ENCODE results near the gene PITPNC1.
"Not testable (repeated sequence)": the region's sequence is repeated elsewhere in the genome, so short reads cannot be mapped to it uniquely, and the experiment has no call there.

PITPNC1 gene

DNA sequence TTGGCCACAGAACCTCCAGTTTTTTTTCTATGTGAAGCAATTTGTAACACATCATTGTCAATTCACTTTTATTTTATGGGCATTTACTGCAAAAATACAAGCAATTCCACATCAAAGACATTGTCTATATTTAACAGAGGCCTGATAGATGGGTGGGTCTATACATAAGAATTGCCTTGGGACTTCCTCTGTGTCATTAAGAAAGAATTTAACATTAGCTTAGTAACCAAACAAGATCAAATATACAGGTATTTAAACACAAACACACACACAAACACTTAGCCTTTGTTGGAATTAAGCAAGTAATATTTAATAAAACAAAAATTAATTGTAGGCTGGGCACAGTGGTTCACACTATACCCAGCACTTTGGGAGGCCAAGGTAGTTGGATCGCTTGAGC is 4.3 kb upstream of the PITPNC1 start:
- FAIRE-seq: no peak

DNA sequence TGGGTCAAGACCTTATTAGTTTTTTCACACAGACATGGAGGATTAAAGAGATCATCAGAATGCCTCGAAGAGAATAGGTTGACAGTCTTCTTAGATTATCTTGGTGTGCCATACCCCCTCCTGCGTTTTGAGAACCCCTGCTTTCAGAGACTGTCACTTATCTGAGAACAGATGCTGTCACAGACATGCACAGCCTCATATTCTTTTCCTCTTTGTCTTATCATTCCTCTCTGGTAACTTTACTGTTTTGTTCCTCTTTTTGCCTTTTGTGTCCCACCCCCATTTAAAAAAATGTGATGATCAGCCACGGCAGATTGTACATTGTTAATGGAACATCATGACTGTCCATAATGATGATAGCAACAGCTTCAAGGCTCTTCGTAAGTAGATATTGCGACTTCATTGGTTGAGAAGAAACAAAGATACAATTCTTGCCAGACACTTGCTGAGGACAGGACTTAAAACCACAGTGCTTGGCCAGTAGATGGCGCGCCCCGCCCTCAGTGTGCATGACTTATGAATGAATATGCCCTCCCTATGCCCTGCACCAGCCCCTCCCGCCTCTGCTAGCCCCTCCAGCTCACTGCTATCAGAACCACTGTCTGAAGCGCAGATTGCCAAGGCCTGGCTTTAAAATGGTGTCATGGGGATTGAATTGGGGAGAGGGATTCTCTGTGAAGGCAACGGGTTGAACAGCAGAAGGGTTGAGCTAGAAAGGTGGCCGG is 2.6 kb upstream of the PITPNC1 start:
- FAIRE-seq: no peak

- FAIRE-seq: no peak
Measured at GRCh38 chr17:67375054-67375427, 2.0 kb upstream of the PITPNC1 start.

GRCh38 chr17:67375716-67376115 is 1.4 kb upstream of the PITPNC1 start:
- no peak for FAIRE-seq

GRCh38 chr17:67376415-67376736 is 705 bp upstream of the PITPNC1 start:
- no peak for FAIRE-seq

GRCh38 chr17:67377488-67378453 is 690 bp downstream of the PITPNC1 start:
- no peak for FAIRE-seq

GRCh38 chr17:67378454-67379250 is 1.6 kb downstream of the PITPNC1 start:
- no peak for FAIRE-seq

- no peak for FAIRE-seq
Measured at GRCh38 chr17:67379251-67379630, 2.2 kb downstream of the PITPNC1 start.

GRCh38 chr17:67381929-67382257 is 4.8 kb downstream of the PITPNC1 start:
- FAIRE-seq: no peak

DNA sequence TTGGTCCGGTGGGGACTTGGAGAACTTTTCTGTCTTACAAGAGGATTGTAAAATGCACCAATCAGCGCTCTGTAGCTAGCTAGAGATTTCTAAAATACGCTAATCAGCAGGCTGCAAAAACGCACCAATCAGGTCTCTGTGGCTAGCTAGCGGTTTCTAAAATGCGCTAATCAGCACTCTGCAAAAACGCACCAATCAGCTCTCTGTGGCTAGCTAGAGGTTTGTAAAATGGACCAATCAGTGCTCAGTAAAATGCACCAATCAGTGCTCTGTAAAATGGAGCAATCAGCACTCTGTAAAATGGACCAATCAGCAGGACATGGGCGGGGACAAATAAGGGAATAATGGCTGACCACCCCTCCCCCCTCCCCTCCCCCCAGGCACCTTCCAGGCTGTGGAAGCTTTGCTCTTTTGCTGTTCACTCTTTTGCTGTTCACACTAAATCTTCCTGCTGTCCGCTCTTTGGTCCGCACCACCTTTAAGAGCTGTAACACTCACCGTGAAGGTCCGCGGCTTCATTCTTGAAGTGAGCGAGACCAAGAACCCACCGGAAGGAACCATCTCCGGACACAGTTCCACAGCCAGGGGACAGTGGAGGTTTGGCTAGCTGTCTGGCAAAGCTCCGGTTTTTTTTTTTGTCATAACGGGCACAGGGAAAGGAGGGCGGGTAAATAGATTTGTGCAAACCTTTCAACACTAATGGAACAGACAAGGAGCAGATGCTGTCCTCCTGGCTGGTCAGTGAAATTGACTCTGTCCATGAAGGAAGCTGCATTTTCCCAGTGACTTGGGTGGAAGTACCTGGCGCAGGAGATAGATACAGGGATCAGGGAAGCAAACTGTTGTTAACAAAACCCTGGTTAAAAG is 8.3 kb downstream of the PITPNC1 start:
- no peak for FAIRE-seq

DNA sequence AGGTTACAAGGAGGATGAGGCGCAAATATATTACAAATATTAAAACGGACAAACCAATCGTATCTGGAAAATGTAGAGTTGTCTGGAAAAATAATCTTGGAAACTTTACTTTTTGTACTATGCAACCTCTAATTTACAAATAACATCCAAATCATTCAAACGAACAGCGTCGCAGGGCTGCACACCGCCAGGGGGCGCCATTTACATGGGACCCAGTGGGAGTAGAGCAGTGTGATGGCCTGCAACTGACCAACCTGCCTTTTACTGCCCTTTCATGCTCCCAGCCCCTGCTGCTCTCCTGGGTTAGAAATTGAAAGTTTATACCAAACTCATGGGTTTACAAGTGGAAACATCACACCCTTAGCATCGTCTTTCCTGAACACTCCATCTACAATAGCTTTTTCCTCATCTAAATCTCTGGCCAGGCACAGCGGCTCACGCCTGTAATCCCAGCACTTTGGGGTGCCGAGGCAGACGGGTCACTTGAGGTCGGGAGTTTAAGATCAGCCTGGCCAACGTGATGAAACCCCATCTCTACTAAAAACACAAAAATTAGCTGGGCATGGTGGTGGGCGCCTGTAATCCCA is 10.0 kb downstream of the PITPNC1 start:
- no peak for FAIRE-seq

DNA sequence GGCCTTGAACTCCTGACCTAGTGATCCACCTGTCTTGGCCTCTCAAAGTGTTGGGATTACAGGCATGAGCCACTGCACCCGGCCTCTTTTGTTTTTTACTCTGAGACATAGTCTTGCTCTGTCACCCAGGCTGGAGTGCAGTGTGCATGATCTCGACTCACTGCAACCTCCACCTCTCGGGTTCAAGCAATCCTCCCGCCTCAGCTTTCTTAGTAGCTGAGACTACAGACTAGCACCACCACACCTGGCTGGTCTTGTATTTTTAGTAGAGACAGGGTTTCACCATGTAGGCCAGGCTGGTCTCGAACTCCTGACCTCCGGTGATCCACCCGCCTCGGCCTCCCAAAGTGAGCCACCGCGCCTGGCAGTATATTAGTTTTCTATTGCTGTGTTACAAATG is 11.5 kb downstream of the PITPNC1 start:
- not testable (repeated sequence) for FAIRE-seq

DNA sequence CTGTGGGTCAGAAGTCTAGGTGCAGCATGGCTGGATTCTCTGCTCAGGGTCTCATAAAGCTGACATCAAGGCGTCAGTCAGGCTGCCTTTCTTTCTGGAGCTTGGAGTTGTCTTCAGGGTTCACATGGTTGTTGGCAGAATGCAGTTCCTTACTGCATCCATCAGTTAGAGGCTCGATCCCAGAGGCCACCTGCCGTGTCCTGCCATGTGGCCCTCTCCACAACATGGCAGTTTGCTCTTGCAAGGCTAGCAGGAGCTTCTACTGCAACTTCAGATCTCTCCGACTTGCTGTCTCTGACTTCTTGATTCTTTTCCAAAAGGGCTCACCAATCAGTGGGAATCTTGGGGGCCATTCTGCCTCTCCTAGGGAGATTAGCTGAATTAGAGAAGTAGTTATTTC is 11.9 kb downstream of the PITPNC1 start:
- no peak for FAIRE-seq

DNA sequence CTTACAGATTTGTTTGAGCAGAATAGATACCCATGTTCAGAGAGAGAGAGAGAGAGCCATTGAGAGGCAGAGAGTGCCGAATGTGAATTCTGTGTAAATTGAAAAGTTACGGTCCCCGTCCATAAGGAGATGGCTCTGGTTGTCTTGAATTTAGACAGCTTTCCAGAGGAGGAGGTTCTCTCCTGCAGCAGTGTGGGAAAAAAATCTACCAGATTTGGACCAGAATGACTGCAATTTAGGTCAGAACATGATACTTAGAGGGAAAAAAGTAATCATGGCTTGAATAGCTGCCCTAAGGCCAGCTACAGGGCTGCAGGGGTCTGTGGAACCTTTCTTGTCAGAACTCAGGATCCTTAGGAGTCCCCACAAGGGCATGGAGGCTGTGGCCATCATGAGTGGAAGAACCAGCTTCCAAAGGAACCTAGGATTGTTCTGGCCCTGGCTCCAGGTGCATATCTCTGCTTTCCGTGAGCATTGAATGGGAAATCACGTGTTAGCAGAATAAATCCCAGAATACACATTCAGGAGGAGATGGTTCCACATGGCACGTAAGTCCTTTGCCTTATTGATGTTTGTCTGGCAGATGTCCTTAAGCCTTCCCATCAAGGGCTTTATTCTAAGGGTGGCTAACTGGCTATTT is 13.0 kb downstream of the PITPNC1 start:
- no peak for FAIRE-seq

DNA sequence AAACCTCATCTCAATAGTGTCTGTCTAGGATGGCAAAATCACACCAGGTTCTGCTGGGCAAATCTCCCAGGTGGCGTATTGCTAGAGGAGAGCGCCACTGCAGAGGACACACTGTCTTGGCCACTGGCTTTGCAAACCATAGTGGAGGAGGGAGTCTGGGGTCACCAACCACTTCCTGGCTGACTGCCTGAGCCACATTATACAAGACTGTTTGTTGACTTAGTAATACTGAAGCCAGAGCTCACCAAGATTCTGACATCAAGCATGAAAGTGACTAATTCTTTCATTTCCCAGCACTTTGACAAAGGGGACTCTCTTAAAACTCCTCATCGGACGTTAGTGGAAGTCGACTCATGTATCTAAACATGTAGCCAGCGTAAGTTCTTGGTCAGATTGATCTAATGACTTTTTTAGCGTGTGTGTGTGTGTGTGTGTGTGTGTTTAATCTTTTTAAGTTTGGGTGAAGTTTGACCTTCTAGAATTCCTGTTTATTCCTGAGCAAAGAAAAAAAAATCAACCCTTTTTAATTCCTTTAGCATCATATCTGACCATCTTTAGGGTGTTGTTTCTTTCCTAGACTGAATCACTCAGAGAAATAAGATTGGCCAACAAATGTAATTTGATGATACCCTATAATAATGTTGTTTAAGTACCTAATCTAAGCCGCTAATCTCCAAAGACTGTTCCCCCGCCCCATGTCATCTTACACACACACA is 13.7 kb downstream of the PITPNC1 start:
- no peak for FAIRE-seq

DNA sequence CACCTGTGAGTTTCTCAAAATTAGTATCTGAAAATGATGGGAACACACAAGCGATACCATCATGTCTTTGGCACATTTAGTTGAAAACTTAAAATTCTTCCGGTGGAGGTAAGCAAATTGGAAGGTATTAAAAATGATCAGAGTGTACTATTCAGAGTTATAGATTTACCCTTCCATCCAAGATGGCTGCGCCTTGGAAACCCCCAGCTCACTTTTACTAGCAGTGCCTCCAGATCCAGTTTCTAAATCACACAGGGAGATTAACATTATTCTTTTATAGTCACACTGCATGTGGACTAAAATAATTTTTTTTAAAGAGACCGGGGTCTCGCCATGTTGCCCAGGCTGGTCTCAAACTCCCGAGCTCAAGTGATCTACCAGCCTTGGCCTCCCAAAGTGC is 15.0 kb downstream of the PITPNC1 start:
- FAIRE-seq: no peak

DNA sequence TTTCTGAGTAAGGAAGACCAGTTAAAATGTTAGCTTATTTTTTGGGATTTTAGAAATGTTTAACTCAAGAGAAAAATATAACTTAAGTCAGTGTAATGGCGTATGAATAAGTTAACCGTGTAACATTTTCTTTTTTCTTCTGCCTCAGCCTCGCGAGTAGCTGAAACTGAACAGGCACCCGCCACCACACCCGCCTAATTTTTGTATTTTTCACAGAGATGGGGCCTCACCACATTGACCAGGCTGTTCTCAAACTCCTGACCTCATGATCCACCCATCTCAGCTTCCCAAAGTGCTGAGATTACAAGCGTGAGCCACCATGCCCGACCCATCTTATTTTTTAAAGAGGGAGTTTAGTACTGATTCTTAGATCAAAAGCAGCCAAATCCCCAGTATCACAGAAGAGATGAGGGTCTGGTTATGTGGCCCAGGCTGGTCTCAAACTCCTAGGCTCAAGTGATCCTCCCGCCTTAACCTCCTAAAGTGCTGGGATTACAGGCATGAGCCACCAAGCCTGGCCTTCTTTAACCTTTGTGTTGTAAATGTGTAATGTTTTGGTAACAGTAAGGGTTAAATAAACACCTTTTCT is 16.8 kb downstream of the PITPNC1 start:
- FAIRE-seq: no peak

DNA sequence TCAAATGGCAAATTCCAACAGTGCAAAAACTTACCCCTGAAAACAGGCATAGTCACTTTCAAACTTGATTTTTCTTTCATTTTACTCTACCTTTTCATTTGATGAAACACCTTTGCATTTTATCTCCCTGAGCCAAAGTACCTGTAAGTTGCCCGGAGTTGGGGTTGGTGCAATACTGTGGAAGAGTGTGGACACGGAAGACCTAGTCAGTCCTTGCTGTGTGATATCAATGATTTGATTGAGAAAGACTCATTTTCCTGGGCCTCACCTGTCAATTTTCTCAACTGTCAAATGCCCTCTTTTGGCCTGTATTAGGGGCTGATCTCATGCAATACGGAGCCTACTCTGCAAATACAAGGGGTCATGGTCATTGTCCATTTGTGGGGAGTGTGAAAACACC is 22.6 kb downstream of the PITPNC1 start:
- no peak for FAIRE-seq

GRCh38 chr17:67400193-67400592 is 23.1 kb downstream of the PITPNC1 start:
- FAIRE-seq: no peak

GRCh38 chr17:67401106-67401505 is 24.0 kb downstream of the PITPNC1 start:
- no peak for FAIRE-seq

Data from endometrium (tissue), 2 donors.